LNCaP clone FGC (cell line): ENCODE results near the gene ZNF611.
"Not testable (repeated sequence)": the region's sequence is repeated elsewhere in the genome, so short reads cannot be mapped to it uniquely, and the experiment has no call there.

Source experiments
- DNase-seq: peaks from one replicate; pipeline ENCODE4 v3.0.0-alpha.2; 2011; ENCODE audit warnings: low read depth
- H3K4me3 ChIP-seq: 2 replicates; pipeline ENCODE4 v1.5.1; 2011; ENCODE audit warnings: mild to moderate bottlenecking, low read depth, low read length, control low read depth
- CTCF ChIP-seq: IDR thresholded peaks from 2 replicates; pipeline ENCODE4 v1.5.1; 2012; ENCODE audit warnings: mild to moderate bottlenecking; ENCODE audit not compliant: control insufficient read depth, insufficient read depth; ENCODE audit errors: extremely low read depth

ZNF611 gene

GRCh38 chr19:52703917-52704316, 30.9 kb downstream of the ZNF611 start:
- no peak overlapping the region for H3K4me3 ChIP-seq
- no peak for TF ChIP-seq CTCF
- no peak for DNase-seq

GRCh38 chr19:52700673-52701072, 34.2 kb downstream of the ZNF611 start:
- no peak overlapping the region for H3K4me3 ChIP-seq
- no peak for DNase-seq
- TF ChIP-seq CTCF: no peak

GRCh38 chr19:52699555-52699954, 35.3 kb downstream of the ZNF611 start:
- peak; percentile 22; the same call in 1 of the 2 replicates for TF ChIP-seq CTCF
- DNase-seq, H3K4me3 ChIP-seq: not testable (repeated sequence)

- H3K4me3 ChIP-seq: no peak overlapping the region
- TF ChIP-seq CTCF: no peak
- no peak for DNase-seq
These were observed 38.8 kb downstream of the ZNF611 start for GRCh38 chr19:52695996-52696395.

GRCh38 chr19:52694921-52695320, 39.9 kb downstream of the ZNF611 start:
- TF ChIP-seq CTCF: no peak
- DNase-seq: no peak
- no peak overlapping the region for H3K4me3 ChIP-seq

GRCh38 chr19:52694281-52694680, 40.6 kb downstream of the ZNF611 start:
- not testable (repeated sequence) for H3K4me3 ChIP-seq, DNase-seq

- no peak for DNase-seq
- TF ChIP-seq CTCF: no peak
These were observed 42.3 kb downstream of the ZNF611 start for GRCh38 chr19:52692431-52693008.

More at GRCh38 chr19:52692431-52693008, 42.3 kb downstream of the ZNF611 start:
- H3K4me3 ChIP-seq: no peak overlapping the region
